Right atrium auricular region (tissue), 2 donors: ENCODE measurements around the gene TEKT1. TPM values are rescaled to one million over a fixed set of nuclear protein-coding genes. Genes with fewer than 3 reads are reported as not detected.

Source experiments
- DNase-seq: peaks from one replicate; pipeline ENCODE4 v3.0.0-alpha.2; 2019; ENCODE audit warnings: low spot score
- H3K27ac ChIP-seq, 2 donors: fragments of 200-600 bp; sonication (generic); 1 replicate in 1 of 2; 2 replicates in 1 of 2; pipeline ENCODE4 v1.5.1; 2016 to 2019
- H3K27me3 ChIP-seq, 2 donors: fragments of 200-600 bp; sonication (generic); one replicate each; pipeline versions ENCODE4 v1.5.1 to v1.6.0; 2017 to 2019
- H3K36me3 ChIP-seq: fragments of 200-600 bp; sonication (generic); one replicate; pipeline ENCODE4 v1.5.1; 2016
- H3K4me1 ChIP-seq, 2 donors: fragments of 200-600 bp; sonication (generic); one replicate each; pipeline versions ENCODE4 v1.5.1 to v1.6.0; 2017 to 2019
- H3K4me3 ChIP-seq, 2 donors: fragments of 200-600 bp; sonication (generic); 1 replicate in 1 of 2; 2 replicates in 1 of 2; pipeline ENCODE4 v1.5.1; 2017 to 2019; ENCODE audit warnings: mild to moderate bottlenecking in 1 of 2, moderate library complexity in 1 of 2
- H3K9me3 ChIP-seq, 2 donors: fragments of 200-600 bp; sonication (generic); one replicate each; pipeline ENCODE4 v1.5.1; 2019
- total RNA-seq, 2 donors: library from RNA; depleted of rRNA; stranded (reverse); fragments of >200 nt; gene quantifications; one replicate each; pipeline ENCODE4 v1.1.0, GENCODE V29; 2016
- TF ChIP-seq, protein P1 (sequence below), 2 donors: fragments of 200-600 bp; sonication (generic); IDR thresholded peaks; one replicate each; pipeline ENCODE4 v1.5.1; 2019; ENCODE audit warnings: antibody characterized with exemption in 2 of 2

TEKT1 gene
- total RNA-seq, 2 donors from 2014 or later = not detected

DNA sequence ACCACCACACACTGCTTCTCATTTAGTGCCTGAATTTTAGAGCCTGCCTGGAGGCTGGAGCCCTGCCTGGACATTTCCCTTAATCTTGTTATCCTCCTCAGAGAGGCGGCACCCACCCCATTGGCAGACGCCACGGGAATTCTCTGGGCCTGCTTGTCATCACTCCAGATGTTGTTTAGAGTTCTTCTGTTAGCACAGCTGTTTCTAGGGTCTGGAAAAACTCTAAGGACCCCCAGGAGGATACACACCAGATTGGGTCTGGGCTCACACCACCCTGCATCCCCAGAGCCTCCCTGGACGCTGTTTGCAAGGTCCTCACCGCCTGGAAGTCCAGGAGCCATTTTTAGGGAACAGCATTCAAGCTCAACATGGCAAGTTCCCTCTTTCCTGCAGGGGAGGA lies 76.2 kb downstream of the TEKT1 start:
- Histone ChIP-seq H3K36me3 (no peaks in the 10 kb centered on the region), H3K4me1 (peaks cover 0 to 52% of the 10 kb centered on the region in 2 donors), H3K27me3 (no peaks in the 10 kb centered on the region), H3K27ac (peak overlapping the region; percentile 87 to 88), H3K9me3 (no peaks in the 10 kb centered on the region), H3K4me3 (peak overlapping the region; percentile 52 to 54)
- peak; percentile 74 for DNase-seq
- TF ChIP-seq, protein P1, sequence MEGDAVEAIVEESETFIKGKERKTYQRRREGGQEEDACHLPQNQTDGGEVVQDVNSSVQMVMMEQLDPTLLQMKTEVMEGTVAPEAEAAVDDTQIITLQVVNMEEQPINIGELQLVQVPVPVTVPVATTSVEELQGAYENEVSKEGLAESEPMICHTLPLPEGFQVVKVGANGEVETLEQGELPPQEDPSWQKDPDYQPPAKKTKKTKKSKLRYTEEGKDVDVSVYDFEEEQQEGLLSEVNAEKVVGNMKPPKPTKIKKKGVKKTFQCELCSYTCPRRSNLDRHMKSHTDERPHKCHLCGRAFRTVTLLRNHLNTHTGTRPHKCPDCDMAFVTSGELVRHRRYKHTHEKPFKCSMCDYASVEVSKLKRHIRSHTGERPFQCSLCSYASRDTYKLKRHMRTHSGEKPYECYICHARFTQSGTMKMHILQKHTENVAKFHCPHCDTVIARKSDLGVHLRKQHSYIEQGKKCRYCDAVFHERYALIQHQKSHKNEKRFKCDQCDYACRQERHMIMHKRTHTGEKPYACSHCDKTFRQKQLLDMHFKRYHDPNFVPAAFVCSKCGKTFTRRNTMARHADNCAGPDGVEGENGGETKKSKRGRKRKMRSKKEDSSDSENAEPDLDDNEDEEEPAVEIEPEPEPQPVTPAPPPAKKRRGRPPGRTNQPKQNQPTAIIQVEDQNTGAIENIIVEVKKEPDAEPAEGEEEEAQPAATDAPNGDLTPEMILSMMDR (IDR thresholded peaks at IDR 0.05) = no peak

DNA sequence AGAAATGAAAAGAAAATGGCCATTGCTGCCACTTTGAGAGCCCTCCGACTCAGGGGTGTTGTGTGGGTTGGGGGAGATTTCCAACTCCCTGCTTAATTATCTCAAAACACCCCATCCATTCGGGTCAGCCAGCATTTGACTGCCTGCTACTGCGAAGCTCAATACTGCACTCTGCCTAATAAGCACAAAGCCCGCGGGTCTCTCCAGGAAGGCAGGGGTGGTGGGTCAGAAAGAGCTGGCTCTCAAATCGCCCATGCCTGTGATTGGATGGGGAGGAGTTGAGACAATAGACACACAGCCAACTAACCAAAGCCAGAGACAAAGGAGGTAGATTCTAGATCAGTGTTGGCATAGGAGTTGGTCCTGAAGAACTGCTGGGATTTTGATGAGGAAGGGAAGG lies 78.0 kb downstream of the TEKT1 start:
- Histone ChIP-seq H3K36me3 (no peaks in the 10 kb centered on the region), H3K27me3 (no peaks in the 10 kb centered on the region), H3K27ac (peak overlapping the region; percentile 80 to 87), H3K9me3 (no peaks in the 10 kb centered on the region), H3K4me1 (peaks cover 0 to 52% of the 10 kb centered on the region in 2 donors), H3K4me3 (no peak overlapping the region)
- TF ChIP-seq, protein P1 (IDR thresholded peaks at IDR 0.05) = no peak
- no peak for DNase-seq

DNA sequence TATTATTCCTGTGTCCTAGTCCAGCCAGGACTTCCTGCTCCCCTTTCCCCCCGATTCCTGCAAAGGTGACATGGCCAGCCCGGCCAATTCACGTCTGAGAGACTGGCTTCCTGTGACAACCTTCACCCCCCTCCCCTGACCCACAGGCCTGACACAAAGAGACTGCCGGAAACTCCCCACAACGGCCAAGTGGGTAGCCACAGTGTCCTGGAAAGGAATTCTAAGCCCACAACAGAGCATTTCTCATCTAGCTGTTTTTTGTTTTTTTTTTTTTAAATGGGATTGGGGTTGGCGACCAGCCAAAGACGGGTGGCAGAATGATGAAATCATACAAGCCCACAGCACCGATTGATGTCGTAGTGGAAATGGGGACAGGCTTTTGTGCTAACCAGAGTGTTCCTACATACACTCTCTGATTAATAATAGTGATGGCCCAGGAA lies 78.5 kb downstream of the TEKT1 start:
- Histone ChIP-seq H3K4me3 (no peak overlapping the region), H3K9me3 (no peaks in the 10 kb centered on the region), H3K27ac (peak overlapping the region; percentile 80 to 87), H3K4me1 (peaks cover 0 to 47% of the 10 kb centered on the region in 2 donors), H3K27me3 (no peaks in the 10 kb centered on the region), H3K36me3 (no peaks in the 10 kb centered on the region)
- TF ChIP-seq, protein P1 (IDR thresholded peaks at IDR 0.05) = no peak
- DNase-seq = peak; percentile 69

DNA sequence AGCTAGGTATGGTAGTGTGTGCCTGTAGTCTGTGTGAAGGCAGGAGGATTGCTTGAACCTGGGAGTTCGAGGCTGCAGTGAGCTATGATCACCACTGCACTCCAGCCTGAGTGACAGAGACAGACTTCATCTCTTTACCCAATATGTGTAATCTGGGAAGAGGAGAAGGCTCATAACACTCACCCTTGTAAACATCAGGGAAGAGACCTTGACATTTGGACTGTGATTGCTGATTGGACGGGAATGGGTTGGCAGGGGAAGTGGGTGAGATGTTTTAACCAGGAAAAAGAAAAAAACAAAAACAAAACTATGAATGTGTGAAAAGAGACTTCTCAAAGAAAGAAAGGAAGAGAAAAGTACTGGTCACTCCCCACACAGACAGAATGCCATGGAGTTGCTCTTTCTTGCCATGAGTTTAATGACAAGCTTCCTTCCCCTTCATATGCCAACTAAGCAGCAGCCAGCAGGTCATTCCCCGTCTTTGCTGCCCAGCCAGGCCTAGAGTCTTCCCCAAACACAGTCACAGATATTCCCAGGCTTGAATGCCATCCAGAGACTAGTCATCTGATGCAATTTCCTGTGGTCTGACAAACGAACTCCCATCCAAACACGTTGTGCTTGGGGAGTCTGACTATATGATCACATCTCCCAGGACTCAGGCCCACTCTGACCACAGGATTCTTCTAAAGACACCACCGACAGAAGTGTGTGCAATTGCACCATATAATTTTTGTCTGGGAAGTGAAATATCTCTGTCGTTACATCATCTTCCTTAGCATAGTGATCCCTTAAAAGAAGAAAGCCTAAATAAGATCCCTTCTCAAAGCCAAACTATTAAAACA lies 79.2 kb downstream of the TEKT1 start:
- Histone ChIP-seq H3K9me3 (no peaks in the 10 kb centered on the region), H3K36me3 (no peaks in the 10 kb centered on the region), H3K4me3 (no peak overlapping the region), H3K27ac (peak overlapping the region; percentile 80 to 87), H3K4me1 (peaks cover 0 to 39% of the 10 kb centered on the region in 2 donors), H3K27me3 (no peaks in the 10 kb centered on the region)
- TF ChIP-seq, protein P1 (IDR thresholded peaks at IDR 0.05) = no peak
- peak; percentile 86 for DNase-seq

DNA sequence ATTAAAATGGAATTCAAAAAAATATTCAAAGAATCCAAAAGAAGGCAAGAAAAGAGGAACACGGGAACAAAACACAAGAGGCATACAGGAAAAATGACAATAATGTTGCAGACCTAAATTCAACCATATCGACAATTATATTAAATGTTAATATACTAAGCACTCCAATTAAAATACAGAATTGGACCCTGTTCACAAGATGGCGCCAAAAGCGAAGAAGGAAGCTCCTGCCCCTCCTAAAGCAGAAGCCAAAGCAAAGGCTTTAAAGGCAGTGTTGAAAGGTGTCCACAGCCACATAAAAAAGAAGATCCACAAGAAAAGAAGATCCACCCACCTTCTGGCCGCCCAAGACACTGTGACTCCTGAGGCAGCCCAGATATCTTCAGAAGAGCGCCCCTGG lies 82.0 kb downstream of the TEKT1 start:
- no peaks in the 10 kb centered on the region for H3K9me3 ChIP-seq
- H3K4me3 ChIP-seq = no peak overlapping the region
- TF ChIP-seq, protein P1 (IDR thresholded peaks at IDR 0.05) = no peak
- no peaks in the 10 kb centered on the region for H3K27me3 ChIP-seq
- no peak for DNase-seq
- no peak overlapping the region for H3K27ac ChIP-seq
- no peaks in the 10 kb centered on the region for H3K36me3 ChIP-seq
- peaks cover 0 to 27% of the 10 kb centered on the region in 2 donors for H3K4me1 ChIP-seq
